Glomerular visceral epithelial cell (primary cell): ENCODE results near the gene ZNF662.

Experiments used
- DNase-seq: peaks from one replicate; pipeline ENCODE4 v3.0.0-alpha.2; 2016; ENCODE audit errors: extremely low spot score

ZNF662 gene

GRCh38 chr3:42936157-42936981, 30.4 kb downstream of the ZNF662 start:
- DNase-seq = no peak

- no peak for DNase-seq
Observed at GRCh38 chr3:42937334-42937733, 31.4 kb downstream of the ZNF662 start.

- no peak for DNase-seq
Observed at GRCh38 chr3:42942693-42943092, 36.8 kb downstream of the ZNF662 start.

- no peak for DNase-seq
Observed at GRCh38 chr3:42946050-42946449, 40.1 kb downstream of the ZNF662 start.

GRCh38 chr3:42957573-42957972, 51.6 kb downstream of the ZNF662 start:
- DNase-seq = no peak

- DNase-seq = no peak
Observed at GRCh38 chr3:42960282-42960681, 54.3 kb downstream of the ZNF662 start.

GRCh38 chr3:42960786-42961185, 54.8 kb downstream of the ZNF662 start:
- no peak for DNase-seq

- peak; percentile 42 for DNase-seq
Observed at GRCh38 chr3:42961633-42962032, 55.7 kb downstream of the ZNF662 start.

- no peak for DNase-seq
Observed at GRCh38 chr3:42963269-42963668, 57.3 kb downstream of the ZNF662 start.

- no peak for DNase-seq
Observed at GRCh38 chr3:42964266-42964665, 58.3 kb downstream of the ZNF662 start.
